ENCODE measurements around the gene ZSCAN10. TPM values are rescaled to one million over a fixed set of nuclear protein-coding genes. Genes with fewer than 3 reads are reported as not detected.
"Not testable (repeated sequence)": the region's sequence is repeated elsewhere in the genome, so short reads cannot be mapped to it uniquely, and the experiment has no call there.

Gene ZSCAN10
- total and polyA plus RNA-seq, 2 experiments from 2014 or later: 217 to 519 TPM

DNA sequence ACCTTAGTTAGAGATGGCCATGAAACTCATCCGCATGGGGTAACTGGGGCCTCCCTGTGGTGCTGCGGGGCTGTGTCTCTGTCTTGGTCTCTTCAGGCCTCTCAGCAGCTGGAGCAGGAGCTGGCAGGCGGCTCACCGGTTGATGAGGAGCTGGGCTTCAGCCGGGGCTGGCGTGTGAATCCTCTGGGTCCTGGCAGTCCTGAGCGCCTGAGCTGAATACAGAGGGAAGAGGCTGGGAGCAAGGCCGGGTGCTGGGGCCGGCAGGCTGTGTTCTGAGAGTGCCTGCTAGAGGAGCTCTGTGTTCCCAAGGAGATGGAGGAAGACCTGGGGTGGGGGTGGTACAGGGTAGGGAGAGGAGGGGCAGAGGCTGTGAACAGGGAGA, 43.4 kb downstream of the ZSCAN10 start:
- Mint-ChIP-seq H3K36me3 (ENCODE audit: low read depth) (peaks cover 37% of the 10 kb centered on the region), H3K4me1 (peaks cover 29% of the 10 kb centered on the region), H3K27me3 (ENCODE audit: insufficient read depth, low read depth, poor library complexity) (peaks cover 15% of the 10 kb centered on the region)
- H2AFZ ChIP-seq; ATAC-seq; H3K27me3 ChIP-seq (ENCODE audit: insufficient read depth); H3K9me2 ChIP-seq (ENCODE audit: insufficient read depth); H3K27ac ChIP-seq (ENCODE audit: low read depth); H3K79me2 ChIP-seq (replicated peaks; ENCODE audit: insufficient read depth); H3K4me3 ChIP-seq; H3K9me3 Mint-ChIP-seq; H3K4me1 ChIP-seq (ENCODE audit: insufficient read depth); H3K27ac Mint-ChIP-seq; H3K36me3 ChIP-seq (ENCODE audit: insufficient read depth); H3K4me3 Mint-ChIP-seq; H4K20me1 ChIP-seq (replicated peaks; ENCODE audit: insufficient read depth): not testable (repeated sequence)
- peaks cover 15% of the 10 kb centered on the region for H3F3A ChIP-seq (replicated peaks; ENCODE audit: low read depth)
- peak; percentile 38 for DNase-seq (ENCODE audit: low spot score)
- 0 out of 2 replicates have a peak overlapping the region, but pooled peaks have one; percentile 14 for H3K4me2 ChIP-seq

GRCh38 chr16:3054965-3055733, 43.9 kb downstream of the ZSCAN10 start:
- Mint-ChIP-seq H3K4me3 (peak overlapping the region; percentile 16; the same call in 1 of the 3 replicates), H3K27ac (no peak overlapping the region), H3K27me3 (ENCODE audit: insufficient read depth, low read depth, poor library complexity) (peaks cover 14% of the 10 kb centered on the region), H3K9me3 (peaks cover 4% of the 10 kb centered on the region; the same call in 2 of the 3 replicates), H3K36me3 (ENCODE audit: low read depth) (peaks cover 42% of the 10 kb centered on the region), H3K4me1 (peaks cover 25% of the 10 kb centered on the region)
- no peaks in the 10 kb centered on the region; the same call in 1 of the 2 replicates for H3K79me2 ChIP-seq (replicated peaks; ENCODE audit: insufficient read depth)
- DNase-seq (ENCODE audit: low spot score) (no peak), ATAC-seq (no peak)
- no peaks in the 10 kb centered on the region for H3K9me2 ChIP-seq (ENCODE audit: insufficient read depth)
- H2AFZ ChIP-seq: no peak overlapping the region
- 0 out of 2 replicates have a peak overlapping the region, but pooled peaks have one; percentile 14 for H3K4me2 ChIP-seq
- H3K4me1 ChIP-seq (ENCODE audit: insufficient read depth): peaks cover 7% of the 10 kb centered on the region
- H3K27me3 ChIP-seq (ENCODE audit: insufficient read depth): peaks cover 5% of the 10 kb centered on the region; the same call in 1 of the 2 replicates
- H4K20me1 ChIP-seq (replicated peaks; ENCODE audit: insufficient read depth): peaks cover 7% of the 10 kb centered on the region; the same call in 1 of the 2 replicates
- peaks cover 10% of the 10 kb centered on the region for H3F3A ChIP-seq (replicated peaks; ENCODE audit: low read depth)
- H3K4me3 ChIP-seq: no peak overlapping the region
- no peaks in the 10 kb centered on the region for H3K36me3 ChIP-seq (ENCODE audit: insufficient read depth)
- no peak overlapping the region for H3K27ac ChIP-seq (ENCODE audit: low read depth)
- TF ChIP-seq EZH2 (IDR thresholded peaks at IDR 0.05; ENCODE audit: low read depth, unreplicated experiment) (no peak), CTCF (conservative IDR thresholded peaks at IDR 0.05; ENCODE audit: low read depth in 2 of 2) (no peak), ETS1 (IDR thresholded peaks at IDR 0.05) (no peak), NANOG (IDR thresholded peaks at IDR 0.05; ENCODE audit: borderline replicate concordance) (no peak), ZNF331 (CRISPR knock-in tag; IDR thresholded peaks at IDR 0.05; ENCODE audit: low read depth) (no peak), STAT1 (IDR thresholded peaks at IDR 0.05; ENCODE audit: unreplicated experiment) (no peak), JUNB (IDR thresholded peaks at IDR 0.05; ENCODE audit: unreplicated experiment) (no peak), CREB1 (CRISPR knock-in tag; IDR thresholded peaks at IDR 0.05; ENCODE audit: low read depth) (no peak), ZNF114 (CRISPR knock-in tag; IDR thresholded peaks at IDR 0.05) (no peak), POLR2AphosphoS5 (IDR thresholded peaks at IDR 0.05; ENCODE audit: low read depth) (no peak)
- TF ChIP-seq, protein P1, sequence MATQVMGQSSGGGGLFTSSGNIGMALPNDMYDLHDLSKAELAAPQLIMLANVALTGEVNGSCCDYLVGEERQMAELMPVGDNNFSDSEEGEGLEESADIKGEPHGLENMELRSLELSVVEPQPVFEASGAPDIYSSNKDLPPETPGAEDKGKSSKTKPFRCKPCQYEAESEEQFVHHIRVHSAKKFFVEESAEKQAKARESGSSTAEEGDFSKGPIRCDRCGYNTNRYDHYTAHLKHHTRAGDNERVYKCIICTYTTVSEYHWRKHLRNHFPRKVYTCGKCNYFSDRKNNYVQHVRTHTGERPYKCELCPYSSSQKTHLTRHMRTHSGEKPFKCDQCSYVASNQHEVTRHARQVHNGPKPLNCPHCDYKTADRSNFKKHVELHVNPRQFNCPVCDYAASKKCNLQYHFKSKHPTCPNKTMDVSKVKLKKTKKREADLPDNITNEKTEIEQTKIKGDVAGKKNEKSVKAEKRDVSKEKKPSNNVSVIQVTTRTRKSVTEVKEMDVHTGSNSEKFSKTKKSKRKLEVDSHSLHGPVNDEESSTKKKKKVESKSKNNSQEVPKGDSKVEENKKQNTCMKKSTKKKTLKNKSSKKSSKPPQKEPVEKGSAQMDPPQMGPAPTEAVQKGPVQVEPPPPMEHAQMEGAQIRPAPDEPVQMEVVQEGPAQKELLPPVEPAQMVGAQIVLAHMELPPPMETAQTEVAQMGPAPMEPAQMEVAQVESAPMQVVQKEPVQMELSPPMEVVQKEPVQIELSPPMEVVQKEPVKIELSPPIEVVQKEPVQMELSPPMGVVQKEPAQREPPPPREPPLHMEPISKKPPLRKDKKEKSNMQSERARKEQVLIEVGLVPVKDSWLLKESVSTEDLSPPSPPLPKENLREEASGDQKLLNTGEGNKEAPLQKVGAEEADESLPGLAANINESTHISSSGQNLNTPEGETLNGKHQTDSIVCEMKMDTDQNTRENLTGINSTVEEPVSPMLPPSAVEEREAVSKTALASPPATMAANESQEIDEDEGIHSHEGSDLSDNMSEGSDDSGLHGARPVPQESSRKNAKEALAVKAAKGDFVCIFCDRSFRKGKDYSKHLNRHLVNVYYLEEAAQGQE (IDR thresholded peaks at IDR 0.05; ENCODE audit: unreplicated experiment): no peak

All from GM23338 (cell line).